ENCODE data around the gene GDAP1L1.
"Not testable (repeated sequence)": the region's sequence is repeated elsewhere in the genome, so short reads cannot be mapped to it uniquely, and the experiment has no call there.

Gene GDAP1L1

DNA sequence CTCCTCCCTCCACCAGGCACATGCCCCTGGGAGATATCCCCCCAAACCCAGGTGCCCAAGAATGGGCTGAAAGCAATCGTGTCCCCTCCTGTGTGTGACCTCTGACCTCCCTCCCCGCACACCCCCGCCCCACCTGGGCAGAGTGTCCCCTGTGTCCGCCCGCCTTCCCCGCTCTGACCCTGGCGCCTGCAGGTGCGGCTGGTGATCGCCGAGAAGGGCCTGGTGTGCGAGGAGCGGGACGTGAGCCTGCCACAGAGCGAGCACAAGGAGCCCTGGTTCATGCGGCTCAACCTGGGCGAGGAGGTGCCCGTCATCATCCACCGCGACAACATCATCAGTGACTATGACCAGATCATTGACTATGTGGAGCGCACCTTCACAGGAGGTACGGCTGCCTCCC is 9.9 kb downstream of the GDAP1L1 start:
- DNase-seq, result no peak

DNA sequence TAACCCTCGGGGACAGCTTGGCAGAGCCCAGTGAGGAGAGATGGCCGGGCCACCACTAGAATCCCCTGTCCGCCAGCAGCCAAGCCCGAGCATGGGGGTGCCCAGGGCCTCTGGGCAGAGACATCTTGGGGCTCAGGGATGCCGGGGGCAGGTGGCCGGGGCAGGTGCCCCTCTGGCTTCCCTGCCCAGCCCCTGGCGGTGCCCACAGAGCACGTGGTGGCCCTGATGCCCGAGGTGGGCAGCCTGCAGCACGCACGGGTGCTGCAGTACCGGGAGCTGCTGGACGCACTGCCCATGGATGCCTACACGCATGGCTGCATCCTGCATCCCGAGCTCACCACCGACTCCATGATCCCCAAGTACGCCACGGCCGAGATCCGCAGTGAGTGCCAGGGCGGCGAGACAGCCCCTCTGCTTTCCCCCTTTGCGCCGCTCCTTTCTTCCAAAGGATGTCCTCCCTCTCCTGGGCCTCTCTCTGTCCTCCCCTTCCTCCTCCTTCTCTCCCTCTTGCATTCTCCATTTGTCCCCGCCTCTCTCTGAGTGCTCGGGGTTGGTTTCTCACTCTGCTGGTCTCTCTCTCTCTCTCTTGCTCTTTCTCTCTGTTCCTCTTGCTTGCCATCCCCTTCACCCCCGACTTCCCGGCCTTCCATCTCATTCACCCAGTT is 11.2 kb downstream of the GDAP1L1 start:
- DNase-seq, result no peak

DNA sequence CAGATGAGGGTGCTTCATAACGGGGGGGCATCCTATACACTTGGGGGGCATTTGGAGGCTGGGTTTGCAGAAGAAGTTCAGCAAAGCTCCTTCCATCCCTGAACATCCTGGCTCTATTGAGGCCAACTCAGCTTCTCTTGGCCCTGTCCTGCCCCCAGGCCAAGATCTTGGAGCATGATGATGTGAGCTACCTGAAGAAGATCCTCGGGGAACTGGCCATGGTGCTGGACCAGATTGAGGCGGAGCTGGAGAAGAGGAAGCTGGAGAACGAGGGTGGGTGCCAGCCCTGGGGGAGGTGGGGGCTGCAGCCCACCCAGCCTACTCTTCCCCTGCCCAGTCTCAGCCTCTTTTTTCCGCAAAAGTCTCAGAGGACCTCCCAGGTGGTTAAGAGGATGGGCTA is 17.2 kb downstream of the GDAP1L1 start:
- DNase-seq, result no peak

DNA sequence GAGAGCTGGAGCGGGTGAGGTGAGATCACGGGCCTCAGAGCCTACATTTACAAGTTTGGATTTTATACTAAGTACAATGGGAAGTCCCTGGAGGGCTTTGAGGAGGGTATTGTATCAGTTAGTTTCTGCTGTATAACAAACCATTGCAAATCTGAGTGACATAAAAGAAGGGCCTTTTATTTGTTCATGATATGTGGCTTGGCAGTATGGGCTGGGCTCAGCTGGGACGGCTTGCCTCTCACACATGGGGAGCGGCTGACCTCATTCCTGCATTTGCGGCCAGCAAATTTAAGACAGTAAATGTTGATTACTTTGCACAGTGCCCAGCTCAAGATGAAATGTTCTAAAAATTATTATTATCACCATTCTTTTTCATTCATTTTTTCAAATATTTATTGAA is 21.7 kb downstream of the GDAP1L1 start:
- no peak for DNase-seq

DNA sequence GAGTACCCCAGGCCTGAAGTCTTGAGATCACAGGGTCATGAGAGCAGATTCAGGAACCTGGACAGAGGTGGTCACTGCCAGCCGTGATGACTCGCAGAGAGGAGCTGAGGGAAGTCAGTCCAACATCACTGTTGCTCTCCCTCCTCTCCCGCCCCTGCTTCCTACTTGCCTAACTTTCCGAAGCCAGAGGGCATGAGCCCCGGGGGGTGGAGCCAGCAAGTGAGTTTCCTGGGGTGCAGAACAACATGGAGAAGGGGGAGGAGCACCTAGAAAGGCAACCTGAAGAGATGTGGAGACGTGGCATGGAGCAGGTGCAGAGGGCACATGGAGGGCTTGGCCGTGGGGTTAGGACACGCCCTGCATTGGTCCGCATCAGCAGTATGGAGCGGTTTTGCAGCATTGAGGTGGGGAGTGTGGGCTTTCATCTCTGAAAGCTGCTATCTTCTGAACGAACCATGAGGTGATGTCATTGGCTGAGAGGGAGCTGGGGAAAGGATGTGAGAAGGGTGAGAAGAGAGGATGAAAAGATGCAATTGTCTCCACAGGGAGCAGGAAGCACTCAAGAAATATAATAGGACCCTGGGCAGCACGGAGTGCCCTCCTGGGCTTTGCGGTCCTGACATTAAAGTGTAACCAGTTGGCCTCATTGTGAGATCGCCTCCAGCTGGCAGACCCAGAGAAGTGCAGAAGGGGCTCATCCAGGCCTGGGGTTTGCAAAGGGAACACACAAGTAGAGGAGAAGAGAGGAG is 25.0 kb downstream of the GDAP1L1 start:
- no peak for DNase-seq

DNA sequence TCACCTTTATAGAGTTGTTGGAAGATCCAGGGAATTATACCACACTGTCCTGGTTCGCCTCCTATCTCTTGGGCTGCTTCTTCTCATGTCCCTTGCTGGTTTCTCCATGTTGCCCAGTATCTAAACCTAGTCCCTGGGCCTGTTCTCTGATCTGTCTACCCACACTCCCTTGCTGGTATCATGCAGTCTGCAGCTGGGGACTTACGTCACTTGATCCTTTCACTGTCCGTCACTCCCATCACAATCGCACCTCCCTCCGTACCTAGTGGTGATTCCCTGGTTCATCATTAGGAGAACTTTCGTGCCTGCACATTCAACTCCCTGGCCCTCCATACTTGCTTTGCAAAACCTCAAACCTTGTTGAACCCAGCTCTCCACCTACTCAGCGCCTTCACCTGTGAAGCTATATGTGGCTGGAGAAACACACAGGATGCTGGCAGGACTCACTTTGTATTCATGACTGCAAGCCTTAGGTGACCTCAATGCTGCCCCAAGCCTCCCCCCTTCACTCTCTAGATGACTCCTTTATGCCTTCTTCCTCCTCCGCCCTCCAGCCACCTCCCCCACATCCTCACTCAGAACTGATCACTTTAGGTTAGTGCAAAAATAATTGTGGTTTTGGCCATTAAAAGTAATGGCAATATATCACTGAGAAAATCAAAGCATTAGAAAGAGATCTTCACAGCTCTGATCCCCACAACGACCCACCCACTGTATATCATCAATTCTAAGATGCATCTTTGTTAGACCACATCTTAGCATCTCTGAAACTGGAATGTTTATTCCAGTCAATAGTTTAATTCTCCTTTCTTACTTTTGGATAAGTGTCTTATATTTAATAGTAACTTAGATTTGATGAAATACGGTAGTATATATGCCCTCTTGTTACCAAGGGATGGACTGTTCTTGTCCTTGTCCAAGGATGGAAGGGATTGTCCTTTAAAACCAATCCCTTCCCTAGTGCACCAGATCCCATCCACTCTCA is 26.4 kb downstream of the GDAP1L1 start:
- no peak for DNase-seq

DNA sequence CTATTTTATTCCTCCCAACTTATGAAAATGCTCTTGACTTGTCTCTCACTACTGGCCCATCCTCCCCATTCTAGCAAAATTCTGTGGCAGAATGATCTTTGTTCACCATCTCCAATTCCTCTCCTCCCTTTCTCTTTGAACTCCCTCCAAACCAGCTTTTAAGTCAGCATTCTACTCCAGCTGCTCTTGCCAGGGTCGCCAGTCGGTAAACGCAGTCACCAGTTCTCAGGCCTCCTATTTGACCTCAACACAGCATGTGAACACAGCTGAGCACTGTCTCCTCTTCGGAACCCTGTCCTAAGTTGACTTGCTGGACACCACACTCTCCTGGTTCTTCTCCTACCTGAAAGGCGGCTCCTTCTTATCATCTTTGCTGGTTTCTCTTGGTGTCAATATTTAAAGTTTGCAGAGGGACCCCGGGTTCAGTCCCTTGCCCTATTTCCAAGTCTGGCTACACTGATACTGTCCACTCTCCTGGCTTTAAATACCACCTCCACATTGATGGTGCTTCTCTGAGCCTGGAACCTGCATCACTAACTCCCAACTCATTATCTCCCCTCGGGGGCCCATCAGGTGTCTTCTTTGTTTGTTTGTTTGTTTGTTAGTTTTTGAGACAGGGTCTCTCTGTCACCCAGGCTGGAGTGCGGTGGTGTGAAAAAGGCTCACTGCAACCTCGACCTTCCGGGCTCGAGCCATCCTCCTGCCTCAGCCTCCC is 27.4 kb downstream of the GDAP1L1 start:
- no peak for DNase-seq

DNA sequence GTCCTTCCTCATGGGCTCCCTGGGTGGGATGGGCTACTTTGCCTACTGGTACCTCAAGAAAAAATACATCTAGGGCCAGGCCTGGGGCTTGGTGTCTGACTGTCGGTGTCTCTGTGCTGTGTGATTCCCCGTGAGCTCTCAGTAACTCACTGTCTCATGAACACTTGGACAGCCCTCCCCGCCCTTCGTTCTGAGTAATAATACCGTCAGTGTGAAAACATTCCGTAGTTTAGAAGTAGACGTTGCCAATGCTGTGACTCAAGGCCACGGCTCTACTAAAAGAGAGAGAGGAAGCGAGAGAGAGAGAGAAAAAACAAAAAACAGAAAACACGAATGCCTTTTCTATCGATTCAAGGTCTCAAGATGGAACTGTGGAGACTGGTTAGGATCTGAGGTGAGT is 32.1 kb downstream of the GDAP1L1 start:
- DNase-seq, result no peak

DNA sequence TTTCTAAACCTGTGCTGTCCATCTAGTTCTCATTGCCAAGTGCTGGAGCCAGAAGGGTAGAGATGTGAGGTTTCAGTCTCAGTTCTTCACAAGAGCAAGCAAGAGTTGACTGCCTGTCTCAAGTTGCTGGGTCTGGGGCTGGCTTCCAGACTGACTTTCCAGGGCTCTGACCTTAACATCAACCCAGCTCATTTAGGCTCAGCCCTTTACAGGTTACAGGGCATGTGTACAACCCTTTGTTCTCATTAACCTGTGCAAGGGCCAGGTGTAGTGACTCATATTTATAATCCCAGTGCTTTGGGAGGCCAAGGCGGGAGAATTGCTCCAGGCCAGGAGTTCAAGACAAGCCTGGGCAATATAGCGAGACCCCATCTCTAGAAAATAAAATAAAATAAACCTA is 33.3 kb downstream of the GDAP1L1 start:
- DNase-seq, result no peak

DNA sequence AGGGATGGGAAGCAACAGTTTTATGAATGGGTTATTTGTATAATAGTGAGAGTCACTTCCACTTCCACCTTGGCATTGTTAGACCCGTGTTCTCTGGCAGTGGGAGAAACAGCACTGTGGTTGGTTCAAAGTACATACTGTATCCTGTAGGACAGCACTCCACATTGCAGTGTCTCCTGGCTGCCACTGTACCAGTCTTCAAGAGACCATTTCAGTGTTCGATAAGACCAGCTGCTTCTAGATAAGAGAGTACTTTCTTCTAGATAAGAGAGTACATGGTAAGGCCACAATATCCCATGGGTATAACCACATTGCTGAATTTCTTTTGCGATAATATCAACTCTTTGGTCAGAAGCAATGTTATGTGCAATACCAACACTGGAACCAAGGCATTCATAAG is 35.1 kb downstream of the GDAP1L1 start:
- DNase-seq, result no peak

DNA sequence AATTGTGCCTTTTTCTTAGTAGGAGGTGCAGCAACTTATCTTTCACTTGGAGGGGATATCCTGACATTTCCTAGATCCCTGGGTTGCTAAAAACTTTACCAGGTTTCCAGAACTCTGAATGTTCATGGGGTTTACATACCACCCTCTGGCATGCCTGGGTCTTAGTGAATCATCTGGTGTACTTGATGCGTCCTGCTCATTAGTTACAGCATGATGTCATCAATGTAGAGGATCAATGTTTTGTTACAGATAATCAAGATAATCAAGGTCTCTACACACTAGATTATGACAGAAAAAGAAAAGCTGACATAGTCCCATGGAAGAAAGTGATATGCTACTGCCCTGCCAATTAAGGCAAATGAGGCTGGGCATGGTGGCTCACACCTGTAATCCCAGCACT is 36.9 kb downstream of the GDAP1L1 start:
- no peak for DNase-seq

DNA sequence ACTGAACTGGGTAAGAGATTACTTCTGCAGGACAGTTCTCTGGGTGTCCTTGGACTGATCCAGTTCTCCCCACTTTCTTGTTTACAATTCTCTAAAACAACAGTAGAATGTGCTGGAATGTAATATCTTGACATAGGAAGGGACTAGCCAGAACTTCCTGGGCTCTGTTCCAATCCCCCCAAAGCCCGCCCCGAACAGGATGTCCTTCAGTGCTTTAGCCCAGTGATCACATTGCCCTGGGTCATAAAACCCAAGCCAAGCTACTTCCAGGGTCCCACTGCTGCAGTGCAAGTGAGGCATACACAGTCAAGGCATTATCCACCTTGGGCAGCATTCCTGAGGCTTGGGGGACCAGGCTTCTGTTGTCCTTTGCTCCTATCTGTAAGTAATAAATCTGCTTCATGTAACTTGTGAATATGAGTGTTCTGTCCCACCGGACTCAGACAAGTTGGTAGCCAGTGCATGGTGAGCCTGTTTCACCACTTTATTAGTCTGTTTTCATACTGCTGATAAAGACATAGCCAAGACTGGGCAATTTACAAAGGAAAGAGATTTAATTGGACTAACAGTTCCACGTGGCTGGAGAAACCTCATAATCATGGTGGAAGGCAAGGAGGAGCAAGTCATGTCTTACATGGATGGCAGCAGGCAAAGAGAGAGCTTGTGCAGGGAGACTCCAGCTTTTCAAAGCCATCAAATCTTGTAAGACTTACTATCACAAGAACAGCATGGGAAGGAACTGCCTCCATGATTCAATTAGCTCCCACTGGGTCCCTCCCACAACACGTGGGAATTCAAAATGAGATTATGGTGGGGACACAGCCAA is 40.4 kb downstream of the GDAP1L1 start:
- DNase-seq, result no peak

DNA sequence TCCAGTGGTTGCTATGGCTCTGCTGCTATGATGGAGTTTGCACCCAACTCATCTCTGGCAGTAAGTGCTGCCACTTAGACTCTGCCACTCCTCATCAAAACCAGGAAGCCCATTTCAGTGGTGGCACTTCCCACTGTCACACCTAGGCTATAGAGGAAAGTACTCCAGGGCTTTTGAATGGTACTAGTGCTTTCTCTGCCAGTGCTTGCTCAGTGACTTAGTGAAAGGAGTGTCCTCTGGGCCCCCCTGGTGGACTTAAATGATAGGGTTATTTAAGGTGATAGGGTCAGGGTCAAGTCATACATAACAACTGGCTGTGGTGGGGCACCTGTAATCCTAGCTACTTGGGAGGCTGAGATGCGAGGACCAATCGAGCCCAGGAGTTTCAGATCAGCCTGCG is 41.1 kb downstream of the GDAP1L1 start:
- DNase-seq, result no peak

DNA sequence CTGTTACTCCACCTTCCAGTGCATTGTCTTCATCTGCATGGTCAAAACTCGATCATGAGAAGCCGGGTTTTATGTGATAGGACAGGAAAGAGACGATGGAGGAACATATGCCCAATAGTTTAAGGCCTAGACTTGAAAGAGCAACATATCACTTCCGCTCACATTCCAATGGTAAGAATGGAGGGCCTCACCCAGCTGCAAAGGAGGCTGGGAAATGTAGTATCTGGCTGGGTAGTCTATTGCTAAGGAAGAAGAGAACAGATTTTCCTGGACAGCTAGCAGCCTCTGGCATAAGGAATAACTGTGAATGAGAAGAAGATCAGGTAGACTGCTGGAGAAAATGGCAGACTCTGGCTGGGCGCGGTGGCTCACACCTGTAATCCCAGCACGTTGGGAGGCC is 44.6 kb downstream of the GDAP1L1 start:
- DNase-seq, result no peak

DNA sequence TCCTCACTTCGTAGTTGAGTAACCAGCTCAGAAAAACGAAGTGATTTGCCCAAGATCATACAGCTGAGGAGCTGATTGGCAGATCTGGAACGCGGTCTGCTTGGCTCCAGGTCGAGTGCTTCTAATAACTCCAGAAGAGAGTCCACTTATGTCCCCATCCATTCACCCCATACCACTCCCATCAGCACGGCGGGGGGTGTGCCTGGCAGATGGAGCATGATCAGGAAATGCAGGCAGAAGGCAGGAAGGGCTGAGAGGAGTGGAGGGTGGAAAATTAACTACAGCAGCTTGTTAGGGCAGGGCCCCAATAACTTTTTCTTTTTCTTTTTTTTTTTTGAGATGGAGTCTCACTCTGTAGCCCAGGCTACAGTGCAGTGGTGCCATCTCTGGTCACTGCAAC is 48.9 kb downstream of the GDAP1L1 start:
- DNase-seq, result no peak

DNA sequence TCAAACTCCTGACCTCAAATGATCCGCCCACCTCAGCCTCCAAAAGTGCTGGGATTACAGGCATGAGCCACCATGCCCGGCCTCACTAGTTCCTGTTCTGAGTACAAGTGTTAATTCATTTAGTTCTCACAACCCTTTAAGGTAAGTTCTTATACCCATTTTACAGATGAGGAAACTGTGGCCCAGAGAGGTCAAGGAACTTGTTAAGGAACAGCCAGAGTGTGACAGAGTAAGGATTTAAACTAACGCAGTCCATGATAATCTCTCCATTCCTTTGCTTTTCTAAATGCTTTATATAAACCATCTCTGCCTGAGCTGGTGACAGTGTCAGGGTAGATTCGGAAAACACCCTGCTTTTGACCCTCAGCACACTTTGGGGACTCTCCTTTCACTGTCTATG is 50.6 kb downstream of the GDAP1L1 start:
- no peak for DNase-seq

DNA sequence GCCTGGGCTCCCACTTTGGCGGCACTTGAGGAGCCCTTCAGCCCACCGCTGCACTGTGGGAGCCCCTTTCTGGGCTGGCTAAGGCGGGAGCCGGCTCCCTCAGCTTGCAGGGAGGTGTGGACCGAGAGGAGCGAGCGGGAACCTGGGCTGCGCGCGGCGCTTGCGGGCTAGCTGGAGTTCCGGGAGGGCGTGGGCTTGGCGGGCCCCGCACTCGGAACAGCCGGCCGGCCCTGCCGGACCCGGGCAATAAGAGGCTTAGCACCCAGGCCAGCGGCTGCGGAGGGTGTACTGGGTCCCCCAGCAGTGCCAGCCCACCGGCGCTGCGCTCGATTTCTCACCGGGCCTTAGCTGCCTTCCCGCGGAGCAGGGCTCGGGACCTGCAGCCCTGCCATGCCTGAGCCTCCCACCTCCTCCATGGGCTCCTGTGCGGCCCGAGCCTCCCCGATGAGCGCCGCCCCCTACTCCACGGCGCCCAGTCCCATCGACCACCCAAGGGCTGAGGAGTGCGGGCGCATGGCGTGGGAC is 52.0 kb downstream of the GDAP1L1 start:
- DNase-seq, result not testable (repeated sequence)

DNA sequence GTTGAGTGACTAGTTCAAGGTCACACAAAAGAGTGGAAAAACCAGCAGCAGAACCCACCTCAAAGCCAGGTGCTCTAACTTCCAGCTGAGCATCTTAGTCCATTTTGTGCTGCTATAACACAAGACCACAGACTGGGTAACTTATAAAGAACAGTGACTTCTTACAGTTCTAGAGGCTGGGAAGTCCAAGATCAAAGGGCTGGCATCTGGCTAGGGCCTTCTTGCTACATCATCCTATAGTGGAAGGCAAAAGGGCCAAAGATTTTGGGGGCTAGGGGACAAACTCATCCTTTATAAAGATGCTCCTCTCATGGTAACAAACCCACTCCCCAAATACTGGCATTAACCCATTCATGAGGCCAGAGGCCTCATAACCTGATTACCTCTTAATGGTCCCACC is 54.2 kb downstream of the GDAP1L1 start:
- no peak for DNase-seq

DNA sequence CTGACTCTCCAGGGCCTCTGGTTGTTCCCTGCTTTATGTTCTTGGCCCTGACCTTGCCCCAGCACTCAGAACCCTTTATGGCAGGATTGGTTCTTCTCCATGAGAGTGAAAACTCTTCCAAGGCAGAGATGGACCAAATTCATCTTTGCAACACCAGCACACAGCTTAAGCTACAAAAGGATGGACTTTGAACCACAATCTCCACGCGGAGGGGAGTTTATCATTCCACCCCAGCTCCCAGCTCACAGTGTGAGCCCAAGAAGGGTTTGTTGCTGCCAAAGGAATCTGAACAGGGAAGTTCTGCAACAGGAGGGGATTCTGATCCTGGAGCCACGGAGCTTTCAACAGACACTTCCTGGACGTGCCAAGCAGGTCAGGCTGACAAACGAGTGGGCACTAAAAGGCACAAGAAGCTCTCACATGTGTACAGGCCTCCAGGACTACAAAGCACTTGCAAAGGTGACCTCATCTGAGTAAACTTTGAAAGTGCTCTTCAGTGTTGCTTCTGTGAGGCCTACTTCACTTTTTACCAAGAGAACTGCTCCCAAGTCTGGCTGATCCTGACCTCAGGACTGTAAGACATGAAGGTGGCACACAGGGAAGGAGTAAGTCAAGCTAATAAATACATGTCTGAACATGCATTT is 55.0 kb downstream of the GDAP1L1 start:
- no peak for DNase-seq

DNA sequence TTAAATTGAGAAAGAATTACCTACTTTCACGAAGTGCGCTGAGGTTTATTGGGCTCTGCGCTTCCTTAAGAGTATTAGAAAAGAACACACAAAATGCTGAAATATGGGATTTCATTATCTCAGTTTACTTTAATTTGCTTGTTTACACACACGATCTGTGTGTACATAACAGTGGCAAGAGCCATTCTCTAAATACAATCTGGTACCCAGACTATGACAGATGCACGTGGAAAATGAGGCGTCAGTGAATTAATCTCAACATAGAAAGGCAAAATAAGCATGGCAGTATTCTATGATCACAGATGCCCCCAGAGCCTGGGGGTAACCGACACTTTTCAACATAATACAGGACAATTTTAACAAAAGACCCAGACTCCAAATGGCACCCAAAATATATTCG is 55.6 kb downstream of the GDAP1L1 start:
- DNase-seq, result no peak

DNA sequence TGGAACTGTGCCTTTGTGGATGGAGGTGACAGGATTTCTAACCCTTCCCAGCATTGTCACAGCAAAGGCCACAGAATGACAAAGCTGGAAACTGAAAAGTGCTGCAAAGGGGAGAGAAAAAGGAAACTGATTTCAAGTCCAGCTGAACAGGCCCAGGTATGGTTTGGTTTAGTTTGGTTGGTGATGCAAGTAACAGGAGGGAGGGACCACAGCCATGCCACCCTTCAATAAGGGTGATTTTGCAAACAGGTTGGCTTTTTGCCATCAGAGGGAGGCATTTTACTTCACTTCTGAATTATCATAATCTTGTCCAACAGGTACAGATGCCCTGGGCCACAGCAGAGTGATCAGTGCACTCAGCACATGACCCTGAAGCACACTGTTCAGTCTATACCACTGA is 57.3 kb downstream of the GDAP1L1 start:
- no peak for DNase-seq
